NCI-H1417 (cell line): ENCODE measurements around the gene BCL2.

ENCODE experiments used
- DNase-seq, 3 experiments: peaks; one replicate each; lab custom pipeline; 2025; lab: John Stamatoyannopoulos, UW

BCL2 gene

DNA sequence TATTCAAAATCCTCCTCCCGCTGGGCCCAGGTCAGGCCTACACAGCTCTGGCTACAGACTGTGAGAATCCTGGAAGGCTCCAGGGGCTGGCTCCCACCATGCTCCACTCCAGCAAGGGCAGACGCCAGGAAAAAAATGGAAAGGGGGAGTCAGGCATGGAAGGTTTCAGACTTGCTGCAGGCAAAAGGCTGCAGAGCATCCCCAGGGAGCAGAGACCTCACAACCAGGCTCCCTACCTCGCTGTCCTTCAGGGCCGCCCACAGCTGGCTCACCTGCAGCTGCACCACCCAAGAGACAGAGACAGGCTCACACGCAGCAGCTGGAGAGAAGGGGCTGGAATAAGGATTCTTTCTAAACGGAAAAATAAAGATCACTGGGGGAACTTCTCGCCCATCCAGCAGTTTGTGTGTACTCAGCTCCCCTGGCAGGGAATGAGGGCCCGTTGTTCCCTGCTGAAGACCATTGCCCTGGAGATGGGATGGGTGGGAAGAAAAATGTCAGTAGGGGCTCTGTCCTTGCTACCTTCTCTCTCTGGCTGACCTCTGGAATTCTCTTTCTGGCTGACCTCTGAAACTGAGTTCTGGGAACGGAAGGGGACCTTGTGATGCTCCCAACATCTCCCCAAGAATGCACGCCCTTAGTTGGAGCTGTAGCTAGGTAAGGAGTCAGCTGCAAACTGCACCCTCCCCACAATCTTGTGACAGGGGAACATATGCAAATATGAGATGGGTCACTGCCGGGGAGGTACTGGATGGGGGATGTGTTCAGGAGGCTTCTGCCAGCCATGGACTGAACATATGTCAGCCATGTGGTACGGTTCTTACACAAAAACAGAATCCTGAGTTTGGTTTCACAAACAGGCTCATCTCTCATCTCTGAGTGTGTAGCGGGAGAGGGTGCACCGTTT lies 34.5 kb downstream of the BCL2 start:
- DNase-seq = peak in 1 of 3 experiments; percentile 27

DNA sequence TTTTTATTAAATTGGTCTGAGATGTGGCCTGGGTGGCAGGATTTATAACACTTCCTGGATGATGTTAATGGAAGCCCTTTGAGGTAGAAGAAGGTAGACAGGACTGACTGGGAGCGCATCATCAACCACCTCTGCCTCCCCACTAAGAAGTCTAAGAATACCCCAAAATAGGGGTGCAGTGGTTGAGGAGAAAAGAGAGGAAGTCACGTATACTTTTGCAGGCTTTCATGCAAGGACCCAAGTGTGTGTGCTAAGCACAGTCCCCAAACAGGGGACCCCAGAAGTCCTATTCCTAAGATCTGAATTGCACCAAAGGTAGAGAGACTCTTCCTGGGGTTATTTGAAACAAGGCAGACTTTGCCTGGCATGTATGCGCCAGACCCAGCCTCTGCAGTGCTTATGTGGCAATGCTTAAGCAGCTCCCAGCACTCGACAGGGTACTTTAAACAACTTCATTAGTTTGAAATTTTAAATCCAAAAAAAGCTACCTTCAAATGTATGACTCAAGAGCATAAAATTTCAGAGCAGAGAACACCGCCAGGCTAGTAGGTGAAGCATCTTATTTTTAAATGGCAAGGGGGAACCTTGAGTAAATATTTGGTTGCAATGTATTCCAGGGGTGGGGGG lies 35.3 kb downstream of the BCL2 start:
- DNase-seq = no peak

DNA sequence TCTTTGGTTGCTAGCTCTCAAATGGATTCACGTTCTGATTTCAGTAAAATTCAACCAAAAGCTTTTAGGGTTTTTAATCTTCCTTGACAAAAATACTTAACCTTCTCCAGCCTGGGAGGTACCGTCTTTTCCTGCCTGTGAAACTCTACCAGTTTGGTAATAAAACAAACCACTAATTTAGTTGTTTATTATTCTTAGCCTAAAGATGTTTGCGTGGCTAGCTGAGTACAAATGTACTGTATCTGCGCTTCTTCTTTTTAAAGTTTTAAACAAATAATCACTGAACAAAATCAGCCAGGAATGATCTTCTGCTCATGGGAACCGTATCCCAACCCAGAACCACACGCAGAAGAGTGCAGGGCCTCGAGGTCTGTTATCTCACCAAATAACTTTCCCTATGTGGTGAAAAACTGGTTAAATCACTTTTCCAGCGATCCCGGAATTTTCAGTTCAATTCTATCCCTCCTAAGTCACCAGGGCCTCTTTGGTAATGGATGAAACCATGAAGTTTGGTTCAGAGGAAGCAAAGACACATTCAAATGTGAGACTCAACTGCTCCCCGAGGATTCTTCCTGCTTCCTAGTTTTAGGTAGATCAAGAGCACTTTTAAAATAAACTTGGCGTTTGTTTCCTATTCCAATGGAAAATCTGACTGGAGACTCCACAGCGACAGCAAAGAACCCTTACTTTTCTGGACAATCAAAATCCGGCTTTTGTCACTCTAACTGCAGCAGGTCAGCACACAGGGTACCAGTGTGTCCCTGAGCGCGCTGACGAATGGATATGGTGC lies 36.1 kb downstream of the BCL2 start:
- DNase-seq = no peak

DNA sequence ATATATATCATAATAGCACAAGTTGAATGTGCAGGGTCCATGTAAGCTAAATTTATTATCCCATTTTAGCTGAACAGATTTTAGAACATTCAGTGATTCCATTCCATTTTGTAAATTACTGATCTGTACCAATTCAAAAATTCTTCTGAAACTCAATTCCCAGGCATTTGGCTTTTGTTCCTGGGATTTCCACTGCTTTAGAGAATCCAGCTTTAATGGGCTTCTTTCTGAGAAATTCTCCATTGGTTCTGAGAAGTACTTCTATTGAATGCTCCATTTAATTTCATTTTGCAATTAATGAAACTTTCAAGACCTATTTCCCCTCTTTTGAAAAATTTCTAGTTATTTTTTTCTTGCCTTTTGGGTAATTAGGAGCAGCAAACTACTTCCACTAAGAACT lies 36.8 kb downstream of the BCL2 start:
- no peak for DNase-seq

DNA sequence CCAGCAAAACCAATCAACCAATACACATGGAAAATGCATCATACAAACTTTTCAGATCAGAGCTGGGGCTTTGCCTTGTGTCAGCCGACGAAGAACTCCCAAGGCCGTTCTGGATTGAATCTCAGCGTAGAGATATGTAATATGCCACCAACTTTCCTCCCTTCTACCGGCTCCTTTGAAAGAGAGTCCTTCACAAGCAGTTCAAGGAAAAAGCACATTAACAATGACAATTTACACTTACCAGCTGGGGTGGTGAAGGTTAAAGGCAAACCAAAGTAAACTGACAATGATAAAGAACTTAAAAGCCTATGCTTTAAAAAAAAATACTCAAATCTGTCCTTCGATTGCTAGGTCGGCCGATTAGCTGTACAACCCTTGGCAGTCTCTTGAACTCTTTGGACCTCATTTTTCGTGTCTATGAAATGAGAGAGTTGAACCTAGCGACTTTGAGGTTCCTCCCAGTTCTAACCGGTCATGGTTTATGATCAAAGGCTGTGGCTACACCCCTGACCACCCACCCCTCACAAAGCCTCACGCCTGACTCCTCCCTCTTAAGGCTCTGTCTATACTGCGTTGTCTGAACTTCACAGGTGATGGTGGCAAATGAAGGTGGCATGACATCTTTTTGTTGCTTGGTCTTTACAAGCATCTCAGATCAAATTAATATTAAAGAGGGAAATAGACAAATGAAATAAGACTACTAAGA lies 46.2 kb downstream of the BCL2 start:
- peak in 1 of 3 experiments; percentile 32 for DNase-seq

DNA sequence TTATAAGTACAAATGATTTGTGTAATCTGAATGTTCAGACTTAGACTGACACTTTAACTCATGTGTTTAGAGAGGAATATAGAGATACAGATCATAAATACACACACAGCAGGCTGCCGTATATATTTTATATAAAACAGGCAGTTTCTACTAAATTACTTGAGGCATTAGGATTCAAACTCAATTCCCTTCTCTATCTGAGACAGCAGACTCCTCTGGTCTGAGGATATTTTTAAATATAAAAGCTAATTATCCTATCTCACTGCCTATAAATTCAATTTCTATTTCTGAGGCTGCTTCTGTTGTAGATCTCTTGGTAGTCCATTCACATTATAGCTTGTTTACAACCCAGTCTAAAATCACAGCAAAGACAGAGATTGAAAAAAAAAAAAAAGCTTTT lies 46.9 kb downstream of the BCL2 start:
- DNase-seq = no peak

DNA sequence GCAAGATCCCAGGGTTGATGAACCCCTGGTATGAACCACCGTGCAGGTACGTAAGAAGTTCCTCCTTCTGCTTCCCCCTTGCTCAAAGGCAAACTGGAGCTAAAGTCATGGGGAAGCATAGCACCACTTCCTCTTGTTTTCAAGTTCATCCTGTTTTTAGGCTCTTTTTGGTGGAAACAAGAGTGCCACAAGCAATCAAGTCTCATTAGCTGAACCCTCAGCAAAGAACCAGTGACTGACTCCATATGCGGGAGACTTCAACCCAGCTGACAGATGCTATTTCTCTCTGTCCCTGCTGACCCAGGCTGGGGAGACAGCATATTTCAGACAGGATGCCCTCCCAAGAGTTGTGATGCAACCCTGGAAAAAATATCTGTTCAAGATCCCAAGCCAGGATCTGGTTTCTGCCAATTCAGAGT lies 47.7 kb downstream of the BCL2 start:
- peak in 2 of 3 experiments; percentile 69 to 82 for DNase-seq

DNA sequence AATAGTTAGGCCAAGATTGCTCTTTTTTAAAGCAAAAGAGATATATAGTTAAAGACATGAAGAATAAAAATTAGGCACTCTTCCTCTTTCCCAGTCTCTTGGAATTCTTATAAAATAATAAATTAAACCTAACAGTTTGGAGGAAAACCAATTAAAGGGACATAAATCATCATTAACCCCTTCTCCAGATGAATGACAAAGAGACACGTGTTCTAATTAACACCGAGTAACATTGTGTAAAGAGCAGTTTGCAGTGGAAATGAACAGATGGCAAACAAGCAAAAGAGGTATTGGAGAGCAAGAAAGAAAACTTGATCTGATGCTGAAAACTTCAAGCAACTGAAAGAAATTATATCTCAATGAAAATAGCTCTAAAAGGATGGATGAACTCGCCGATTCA lies 48.4 kb downstream of the BCL2 start:
- DNase-seq = peak in 2 of 3 experiments; percentile 67 to 95

DNA sequence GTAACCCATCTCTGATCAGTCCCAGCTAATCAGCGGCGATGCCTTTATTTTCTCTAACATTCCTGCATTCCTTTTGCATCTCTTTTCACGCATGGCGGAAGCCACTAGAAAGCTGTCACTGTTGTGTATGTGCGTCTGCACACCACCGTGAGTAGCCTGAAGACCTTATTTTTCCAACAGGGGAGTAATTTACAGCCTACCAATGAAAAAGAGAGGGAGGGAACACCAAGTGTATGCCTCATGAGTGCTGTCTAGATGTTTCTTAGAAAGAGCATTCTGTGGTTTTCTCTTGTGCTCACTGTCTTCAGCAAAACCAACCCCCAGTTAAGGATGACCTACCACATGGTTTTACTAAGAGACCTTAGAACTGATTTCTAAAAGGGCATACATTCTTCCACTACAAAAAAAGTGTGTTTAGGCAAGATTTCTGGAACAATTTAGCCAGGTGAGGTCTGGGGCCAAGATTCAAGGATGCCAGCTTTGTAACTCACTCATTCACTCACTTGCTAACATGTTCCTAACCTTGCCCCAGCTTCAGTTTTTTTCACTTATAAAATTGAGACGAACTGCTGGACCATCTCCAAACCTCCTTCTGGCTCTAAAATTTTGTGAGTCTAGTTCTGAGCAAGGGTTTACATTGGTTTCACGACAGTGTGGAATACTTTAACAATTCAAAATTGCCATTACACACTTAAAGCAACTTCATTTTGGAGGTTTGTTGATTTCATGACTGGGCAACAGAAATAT lies 51.4 kb downstream of the BCL2 start:
- DNase-seq = peak in 1 of 3 experiments; percentile 51

DNA sequence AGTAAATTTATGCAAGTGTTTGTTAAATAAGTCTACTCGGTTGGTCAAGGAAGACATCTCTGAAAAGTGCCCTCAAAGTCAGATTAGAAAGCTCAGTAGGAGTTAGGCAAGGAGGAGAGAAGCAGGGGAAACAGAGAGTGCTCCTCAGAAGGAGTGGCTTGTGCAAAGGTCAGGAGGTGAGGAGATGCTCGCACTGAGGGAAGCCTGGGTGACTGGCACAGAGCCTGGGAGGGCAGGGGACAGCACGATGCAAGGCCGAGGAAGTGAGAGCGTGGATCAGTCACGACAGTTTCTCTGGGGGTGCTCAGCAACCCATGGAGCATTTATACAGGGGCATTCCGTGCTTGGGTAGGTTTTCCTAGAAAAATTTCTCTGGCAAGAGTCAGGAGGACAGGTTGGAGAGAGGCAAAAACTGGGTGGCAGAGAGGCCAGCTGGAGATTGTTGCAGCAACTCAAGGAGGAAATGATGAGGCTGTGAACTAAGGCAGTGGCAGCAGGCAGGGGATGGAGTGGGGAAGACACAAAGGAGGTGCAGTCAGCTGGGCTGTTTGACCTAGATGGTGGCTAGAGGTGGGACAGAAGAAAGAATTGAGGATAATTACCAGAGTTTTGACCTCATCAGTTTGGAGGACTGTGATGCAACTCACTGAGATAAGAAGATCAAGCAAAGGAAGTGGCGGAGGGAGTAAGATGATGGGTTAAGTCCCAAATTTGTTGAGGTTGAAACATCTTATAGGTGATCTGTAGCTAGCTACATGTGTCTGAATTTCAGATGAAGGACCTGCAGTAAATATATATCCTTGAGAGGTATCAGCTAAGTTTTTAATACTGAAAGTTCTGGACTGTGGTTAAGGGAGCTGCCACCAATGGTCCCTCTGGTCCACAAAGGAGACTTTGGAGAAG lies 52.4 kb downstream of the BCL2 start:
- DNase-seq = no peak

DNA sequence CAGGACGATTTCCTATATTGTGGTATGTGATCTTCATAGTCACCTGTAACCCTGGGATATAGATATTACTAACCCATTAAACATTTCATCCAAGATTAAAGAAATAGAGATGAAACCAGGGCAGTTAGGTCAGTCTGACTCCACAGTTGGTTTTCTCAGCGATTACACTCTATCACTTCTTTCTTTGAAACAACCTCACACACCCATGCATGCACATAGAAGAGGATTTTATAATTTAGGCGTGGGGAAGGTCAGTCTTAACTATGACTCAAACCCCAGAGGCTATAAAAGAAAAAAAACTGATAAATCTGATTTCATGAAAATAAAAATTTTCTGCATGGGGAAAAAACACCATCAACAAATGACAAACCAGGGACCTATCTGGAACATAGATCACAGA lies 54.2 kb downstream of the BCL2 start:
- DNase-seq = no peak

DNA sequence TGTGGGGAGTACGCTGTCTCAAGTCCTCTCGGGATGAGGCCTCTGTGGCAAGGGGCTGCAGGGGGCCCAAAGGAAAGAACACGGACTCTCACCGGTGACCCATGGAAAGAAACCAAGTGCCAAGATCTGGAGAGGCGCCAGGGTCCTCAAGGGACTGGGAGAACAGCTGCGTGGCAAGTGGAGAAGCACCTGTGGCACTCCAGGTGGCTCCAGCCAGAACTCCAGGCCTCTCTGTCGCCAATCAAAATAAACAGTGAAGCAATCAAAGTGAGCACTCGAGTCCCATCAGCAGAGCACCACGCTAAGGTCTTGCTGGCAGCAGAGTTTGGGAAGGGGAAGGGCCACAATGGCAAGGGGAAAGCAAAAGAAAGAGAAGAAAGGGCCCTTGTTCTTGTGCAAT lies 54.7 kb downstream of the BCL2 start:
- DNase-seq = peak; percentile 81 to 96 (median 94)

DNA sequence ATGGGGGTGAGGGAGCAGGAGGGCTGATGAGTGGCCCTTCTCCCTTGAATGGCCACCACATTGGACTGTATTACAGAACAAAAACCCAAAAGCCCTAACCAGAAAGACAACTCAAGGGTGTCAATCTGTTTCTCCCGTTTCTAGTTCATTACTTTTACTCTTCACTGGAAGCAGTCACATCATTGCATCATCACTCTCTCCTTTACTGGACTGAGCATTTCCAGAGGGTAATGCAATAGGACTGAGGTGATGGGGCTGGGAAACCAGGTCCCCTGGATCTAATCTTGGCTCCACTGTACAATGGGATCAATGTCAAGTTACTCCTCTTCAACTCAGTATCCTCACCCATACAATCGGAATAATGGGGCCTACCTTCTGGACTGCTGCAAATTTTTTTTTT lies 56.1 kb downstream of the BCL2 start:
- no peak for DNase-seq

DNA sequence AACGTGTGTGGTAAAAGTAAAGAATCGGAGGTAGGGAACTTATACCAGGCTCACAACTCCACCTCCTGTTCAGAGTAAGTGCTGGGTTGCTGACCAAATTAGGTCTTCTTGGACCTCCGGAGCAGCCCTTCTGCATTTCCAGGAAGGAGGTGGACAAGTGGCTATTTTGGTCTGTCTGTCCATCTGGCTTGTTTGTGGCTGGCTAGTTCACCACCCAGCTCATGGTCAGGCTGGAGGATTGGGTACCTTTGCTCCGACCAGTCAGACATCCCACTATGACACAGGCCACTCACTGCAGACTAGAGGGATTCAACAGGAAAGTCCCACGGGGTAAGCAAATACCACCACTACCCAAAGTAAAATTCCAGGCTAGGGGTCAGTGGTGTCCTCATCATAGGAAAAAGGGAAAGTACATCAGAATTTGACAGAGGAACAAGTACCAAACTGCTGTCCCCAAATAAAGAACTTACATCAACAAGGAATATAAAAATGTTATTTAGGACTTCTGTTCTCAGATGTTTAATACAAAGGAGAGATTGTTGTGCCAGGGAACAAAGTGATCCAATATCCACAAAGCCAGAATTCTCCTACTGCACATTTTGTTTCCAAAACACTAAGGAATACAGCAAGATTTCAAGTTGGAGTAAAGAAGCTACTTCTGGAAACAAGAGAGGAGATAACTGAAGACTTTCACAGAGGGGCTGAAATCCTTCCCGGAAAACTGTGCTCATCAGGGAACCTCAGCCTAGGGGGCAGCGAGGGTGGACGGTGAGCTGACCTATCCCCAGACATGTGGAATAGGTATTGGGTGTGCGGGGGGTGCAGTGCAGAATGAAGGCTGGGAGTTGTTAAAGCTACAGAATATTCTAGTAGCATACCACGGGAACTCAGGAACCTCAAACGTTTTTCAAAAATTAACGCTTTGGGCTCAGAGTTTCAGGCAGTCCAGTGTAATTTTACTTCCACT lies 56.9 kb downstream of the BCL2 start:
- DNase-seq = no peak

DNA sequence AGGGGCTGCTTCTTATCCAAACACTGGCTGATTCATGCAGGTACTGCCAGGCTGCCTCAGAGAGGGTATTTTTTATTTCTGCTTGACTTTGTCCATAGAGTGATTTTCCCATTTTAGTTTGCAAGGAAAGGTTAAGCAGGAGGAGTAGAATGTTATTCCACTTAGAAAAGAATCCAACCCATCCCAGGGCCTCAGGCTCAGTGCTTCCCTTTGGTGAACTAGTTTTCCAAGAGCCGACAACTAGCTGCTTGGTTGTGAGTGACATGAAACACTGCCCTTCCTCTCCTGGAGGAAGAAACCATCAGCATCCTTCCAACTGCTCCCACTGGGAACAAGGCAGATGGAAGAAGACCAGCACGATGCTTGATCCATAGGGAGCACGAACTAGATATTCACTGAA lies 58.5 kb downstream of the BCL2 start:
- no peak for DNase-seq

DNA sequence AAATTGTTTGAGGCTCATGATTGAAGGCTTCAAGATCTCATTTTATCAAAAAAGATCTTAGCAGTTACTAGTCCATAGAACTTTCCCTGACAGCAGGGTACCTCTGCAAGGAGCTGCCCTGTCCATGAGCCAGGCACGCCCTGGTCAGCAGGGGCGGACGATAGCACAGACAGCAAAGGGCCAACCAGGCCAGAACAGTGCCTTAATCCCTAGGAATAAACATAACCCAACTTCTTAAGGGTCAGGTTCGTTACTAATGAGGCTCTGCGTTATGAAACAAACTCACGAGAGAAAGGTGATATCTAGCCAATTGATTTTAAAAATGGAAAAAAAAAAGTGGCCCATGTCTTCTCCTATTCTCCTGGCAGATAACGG lies 59.2 kb downstream of the BCL2 start:
- DNase-seq = no peak

DNA sequence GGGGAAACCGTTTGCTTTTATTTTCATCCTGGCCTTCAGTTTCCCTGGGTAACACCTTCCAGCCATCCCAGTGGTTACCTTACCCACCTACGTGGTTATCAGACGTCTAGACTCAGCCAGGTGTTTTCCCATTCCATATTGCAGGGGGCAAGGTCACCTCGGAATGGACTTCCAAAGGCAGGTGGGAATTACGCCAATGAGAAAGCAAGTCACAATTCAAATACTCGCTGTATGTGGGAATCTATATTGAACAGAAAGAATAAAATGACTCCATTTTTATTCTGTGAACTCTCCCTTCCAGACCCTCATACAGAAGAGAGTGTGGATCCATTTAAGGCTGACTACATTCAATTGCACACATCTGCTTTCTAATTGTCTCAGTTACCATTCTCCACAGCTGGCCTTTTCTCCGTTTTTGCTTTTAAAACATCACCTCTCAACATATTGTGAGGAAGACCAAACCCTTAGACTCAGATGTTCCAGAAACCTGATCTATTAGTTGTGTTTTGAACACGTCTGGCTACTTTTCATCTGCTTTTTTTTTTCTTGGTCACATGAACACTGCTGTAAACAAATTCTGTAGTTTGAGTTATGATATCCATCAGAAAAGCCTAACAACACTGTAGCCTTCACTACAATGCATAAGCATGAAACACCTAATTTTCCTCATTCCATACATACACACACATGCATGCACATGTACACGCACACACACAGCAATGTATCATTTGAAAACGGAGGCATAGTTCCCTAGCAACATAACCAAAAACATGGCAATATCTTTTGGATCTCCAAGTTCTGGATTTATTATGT lies 59.8 kb downstream of the BCL2 start:
- DNase-seq = peak in 1 of 3 experiments; percentile 95
